Fibroblast of lung (primary cell): ENCODE data around the gene TMEM8B. TPM values are rescaled to one million over a fixed set of nuclear protein-coding genes. Genes with fewer than 3 reads are reported as not detected.

Experiments used
- DNase-seq, 2 donors: peaks; one replicate each; pipeline versions ENCODE4 v3.0.0 to v3.0.0-alpha.2; 2010; ENCODE audit warnings: low read depth in 2 of 2
- H2AFZ ChIP-seq: 2 replicates; pipeline ENCODE4 v1.5.1; 2012; ENCODE audit warnings: low read length, control low read depth, inconsistent platforms
- H3K27ac ChIP-seq: 2 replicates; pipeline ENCODE4 v1.5.1; 2011; ENCODE audit warnings: low read length, control low read depth; ENCODE audit not compliant: insufficient read depth
- H3K27me3 ChIP-seq: 2 replicates; pipeline ENCODE4 v1.5.1; 2011; ENCODE audit warnings: mild to moderate bottlenecking, low read length; ENCODE audit not compliant: control insufficient read depth, insufficient read depth
- H3K36me3 ChIP-seq: 2 replicates; pipeline ENCODE4 v1.5.1; 2011; ENCODE audit warnings: low read length; ENCODE audit not compliant: control insufficient read depth, insufficient read depth
- H3K4me1 ChIP-seq: 2 replicates; pipeline ENCODE4 v1.5.1; 2011; ENCODE audit warnings: low read length; ENCODE audit not compliant: control insufficient read depth, insufficient read depth; ENCODE audit errors: extremely low read depth
- H3K4me2 ChIP-seq: 2 replicates; pipeline ENCODE4 v1.5.1; 2011; ENCODE audit warnings: low read length, control low read depth; ENCODE audit not compliant: insufficient read depth; ENCODE audit errors: extremely low read depth
- H3K4me3 ChIP-seq, 4 experiments: fragments of 200-600 bp in 1 of 4; sonication (generic) in 1 of 4; replicated peaks in 1 of 4; 2 replicates each; pipeline ENCODE4 v1.5.1; 2011 to 2016; ENCODE audit warnings: low read length in 4 of 4, low read depth in 3 of 4, mild to moderate bottlenecking in 3 of 4, control low read depth in 2 of 4, inconsistent platforms in 1 of 4, mixed read lengths in 1 of 4; ENCODE audit not compliant: insufficient read depth in 1 of 4; ENCODE audit errors: control extremely low read depth in 1 of 4
- H3K79me2 ChIP-seq: 2 replicates; pipeline ENCODE4 v1.5.1; 2012; ENCODE audit warnings: mild to moderate bottlenecking, low read length, inconsistent platforms; ENCODE audit not compliant: control insufficient read depth, insufficient read depth
- H3K9ac ChIP-seq: 2 replicates; pipeline ENCODE4 v1.5.1; 2011; ENCODE audit warnings: mild to moderate bottlenecking, low read length, control low read depth; ENCODE audit not compliant: insufficient read depth
- H3K9me3 ChIP-seq: 2 replicates; pipeline ENCODE4 v1.5.1; 2012; ENCODE audit warnings: low read depth, low read length; ENCODE audit not compliant: control insufficient read depth, insufficient read depth
- H4K20me1 ChIP-seq: 2 replicates; pipeline ENCODE4 v1.5.1; 2011; ENCODE audit warnings: low read length; ENCODE audit not compliant: control insufficient read depth, insufficient read depth; ENCODE audit errors: extremely low read depth
- CTCF ChIP-seq, 2 donors: IDR thresholded peaks in 1 of 2; conservative IDR thresholded peaks in 1 of 2; 1 replicate in 1 of 2; 2 replicates in 1 of 2; pipeline ENCODE4 v1.5.1; 2011 to 2012; ENCODE audit warnings: low read length in 2 of 2, control low read depth in 1 of 2, inconsistent platforms in 1 of 2, low read depth in 1 of 2, mild to moderate bottlenecking in 1 of 2
- EZH2 ChIP-seq: IDR thresholded peaks from 2 replicates; pipeline ENCODE4 v1.5.1; 2012; ENCODE audit warnings: low read length, control low read depth, mild to moderate bottlenecking; ENCODE audit errors: missing control alignments
- polyA plus RNA-seq, 2 donors: library from polyadenylated mRNA; depleted of rRNA in 1 of 2; stranded (reverse) in 1 of 2; unstranded in 1 of 2; fragments of >200 nt; gene quantifications; 2 replicates each; pipeline ENCODE4 v1.2.1, GENCODE V29; 2011 to 2012; ENCODE audit warnings: missing spikeins in 1 of 2
- total RNA-seq: library from RNA; depleted of rRNA; stranded (reverse); fragments of >200 nt; gene quantifications from 2 replicates; pipeline ENCODE4 v1.2.1, GENCODE V29; 2014

Gene TMEM8B
- total and polyA plus RNA-seq, 2 donors (not counting 1 experiment from before 2014, with no cell fraction given), result 2.7 to 3.0 TPM

DNA sequence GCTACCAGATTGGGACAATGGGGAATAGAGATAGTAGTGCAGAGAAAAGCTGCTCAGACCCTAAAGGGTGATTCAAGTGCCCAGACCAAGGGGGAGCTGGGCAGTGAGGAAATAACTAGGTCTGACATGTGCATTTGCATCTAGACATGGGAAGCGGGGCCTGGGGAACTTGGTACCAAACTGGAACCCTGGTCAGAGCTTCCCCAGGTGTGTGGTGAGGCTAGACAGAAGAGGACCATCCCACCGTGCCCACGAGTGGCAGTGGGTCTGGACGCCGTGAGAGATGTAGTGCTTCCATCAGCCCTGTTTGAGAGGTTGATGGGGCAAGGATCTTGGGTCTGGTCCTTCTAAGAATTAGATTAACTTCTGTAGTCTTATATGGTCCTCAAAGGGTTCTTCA is 7.6 kb downstream of the TMEM8B start:
- Histone ChIP-seq H3K27ac (no peak overlapping the region), H3K4me1 (no peaks in the 10 kb centered on the region), H3K9me3 (no peaks in the 10 kb centered on the region), H4K20me1 (no peaks in the 10 kb centered on the region), H3K36me3 (no peaks in the 10 kb centered on the region), H3K4me3 (no peak overlapping the region), H3K27me3 (no peaks in the 10 kb centered on the region), H3K4me2 (no peak overlapping the region), H3K9ac (no peak overlapping the region), H2AFZ (no peak overlapping the region), H3K79me2 (no peaks in the 10 kb centered on the region)
- TF ChIP-seq EZH2 (no peak), CTCF (conservative IDR thresholded peaks at IDR 0.05 in 1 of 2, IDR thresholded peaks at IDR 0.05 in 1 of 2; ENCODE audit: low read depth in 1 of 2, low read length in 2 of 2) (no peak)
- DNase-seq, result no peak

GRCh38 chr9:35839926-35840325 is 10.9 kb downstream of the TMEM8B start:
- Histone ChIP-seq H3K4me3 (no peak overlapping the region), H2AFZ (no peak overlapping the region), H3K27me3 (no peaks in the 10 kb centered on the region), H3K9ac (no peak overlapping the region), H3K9me3 (no peaks in the 10 kb centered on the region), H3K27ac (no peak overlapping the region), H3K36me3 (no peaks in the 10 kb centered on the region), H4K20me1 (no peaks in the 10 kb centered on the region), H3K4me1 (peaks cover 2% of the 10 kb centered on the region), H3K4me2 (no peak overlapping the region), H3K79me2 (no peaks in the 10 kb centered on the region)
- DNase-seq, result no peak
- TF ChIP-seq EZH2 (no peak), CTCF (conservative IDR thresholded peaks at IDR 0.05 in 1 of 2, IDR thresholded peaks at IDR 0.05 in 1 of 2; ENCODE audit: low read depth in 1 of 2, low read length in 2 of 2) (no peak)

GRCh38 chr9:35840881-35841644 is 12.0 kb downstream of the TMEM8B start:
- Histone ChIP-seq H3K36me3 (no peaks in the 10 kb centered on the region), H3K9me3 (no peaks in the 10 kb centered on the region), H4K20me1 (no peaks in the 10 kb centered on the region), H3K4me2 (no peak overlapping the region), H2AFZ (no peak overlapping the region), H3K79me2 (no peaks in the 10 kb centered on the region), H3K4me3 (no peak overlapping the region), H3K27me3 (no peaks in the 10 kb centered on the region), H3K27ac (no peak overlapping the region), H3K9ac (no peak overlapping the region), H3K4me1 (peaks cover 9% of the 10 kb centered on the region)
- DNase-seq, result no peak
- TF ChIP-seq EZH2 (no peak), CTCF (conservative IDR thresholded peaks at IDR 0.05 in 1 of 2, IDR thresholded peaks at IDR 0.05 in 1 of 2; ENCODE audit: low read depth in 1 of 2, low read length in 2 of 2) (no peak)
